Stomach (tissue), 9 donors: ENCODE measurements around the gene ELN. TPM values are rescaled to one million over a fixed set of nuclear protein-coding genes. Genes with fewer than 3 reads are reported as not detected.

ENCODE experiments used
- DNase-seq, 2 donors: peaks; one replicate each; pipeline versions ENCODE4 v3.0.0 to v3.0.0-alpha.2; 2013 to 2019
- H3K27ac ChIP-seq, 5 donors: fragments of 200-600 bp in 4 of 5; sonication (generic) in 4 of 5; one replicate each; pipeline ENCODE4 v1.5.1; 2013 to 2019; ENCODE audit warnings: mild to moderate bottlenecking in 1 of 5, moderate library complexity in 1 of 5
- H3K27me3 ChIP-seq, 3 donors: fragments of 200-600 bp; sonication (generic); one replicate each; pipeline ENCODE4 v1.5.1; 2017 to 2019; ENCODE audit warnings: mixed run types in 1 of 3
- H3K36me3 ChIP-seq, 4 donors: fragments of 200-600 bp; sonication (generic); 1 replicate in 3 of 4; 2 replicates in 1 of 4; pipeline ENCODE4 v1.5.1; 2016 to 2019
- H3K4me1 ChIP-seq, 4 donors: fragments of 200-600 bp; sonication (generic); one replicate each; pipeline ENCODE4 v1.5.1; 2016 to 2019
- H3K4me3 ChIP-seq, 4 donors: fragments of 200-600 bp; sonication (generic) in 3 of 4; one replicate each; pipeline ENCODE4 v1.5.1; 2016 to 2019; ENCODE audit warnings: mild to moderate bottlenecking in 1 of 4
- H3K9me3 ChIP-seq, 4 donors: fragments of 200-600 bp; sonication (generic); one replicate each; pipeline ENCODE4 v1.5.1; 2016 to 2019
- CTCF ChIP-seq, 7 experiments: fragments of 450-650 bp in 4 of 7; fragments of 200-600 bp in 3 of 7; sonication (generic) in 3 of 7; IDR thresholded peaks; one replicate each; pipeline ENCODE4 v1.5.1; 2016 to 2019; ENCODE audit warnings: antibody characterized with exemption in 7 of 7, control low read depth in 2 of 7, mild to moderate bottlenecking in 1 of 7
- EP300 ChIP-seq: sonication (generic); formaldehyde crosslinking; IDR thresholded peaks from one replicate; pipeline ENCODE4 v1.6.1; 2017; ENCODE audit warnings: antibody characterized with exemption
- POLR2A ChIP-seq, 4 donors: fragments of 450-650 bp; IDR thresholded peaks; one replicate each; pipeline ENCODE4 v1.6.1; 2016; ENCODE audit warnings: antibody characterized with exemption in 4 of 4, control low read depth in 2 of 4, mild to moderate bottlenecking in 1 of 4, moderate library complexity in 1 of 4
- POLR2AphosphoS5 ChIP-seq, 3 donors: sonication (generic); formaldehyde crosslinking; IDR thresholded peaks; one replicate each; pipeline ENCODE4 v1.6.1; 2016; ENCODE audit warnings: antibody characterized with exemption in 3 of 3
- WGBS, 5 donors: extraction: QIAGEN DNeasy Blood & Tissue Kit in 3 of 5; methylation state at CpG; one replicate each; pipeline versions ENCODE4 v1.1.5 to v1.1.7; 2013 to 2018; 5-methylcytosine and 5-hydroxymethylcytosine counted together
- intact Hi-C: fragments of 100-400 bp; cut with DNase I; formaldehyde crosslinking; loops from one replicate; pipeline ENCODE4 v1.15.1; 2023; ENCODE audit warnings: low total_unique reads
- polyA plus RNA-seq, 3 donors: library from polyadenylated mRNA; stranded (reverse); fragments of 200-250 nt; gene quantifications; one replicate each; pipeline ENCODE4 v1.2.3, GENCODE V29; 2013
- total RNA-seq, 5 donors: library from RNA; depleted of rRNA; stranded (reverse); fragments of >200 nt; gene quantifications; one replicate each; pipeline versions ENCODE4 v1.1.0 to v1.2.3, GENCODE V29; 2014 to 2016
- donor health status: healthy with polysubstance abuse.
- donor health status: Bipolar disorder and iron deficiency.
- donor health status: healthy.

The ELN gene
- total and polyA plus RNA-seq, 8 donors: 19.4 to 274 (median 66.5) TPM

GRCh38 chr7:73986158-73986631 lies 41.8 kb upstream of the ELN start:
- peaks cover 0 to 6% (median 0%) of the 10 kb centered on the region in 3 donors for H3K27me3 ChIP-seq
- no peaks in the 10 kb centered on the region for H3K36me3 ChIP-seq
- no peak overlapping the region for H3K4me3 ChIP-seq
- DNase-seq: peak; percentile 27 to 66
- no peaks in the 10 kb centered on the region for H3K9me3 ChIP-seq
- peak overlapping the region; percentile 10 to 80 (median 69) for H3K27ac ChIP-seq
- intact Hi-C loops: no loop called here
- TF ChIP-seq POLR2A (IDR thresholded peaks at IDR 0.05): no peak
- no peak for TF ChIP-seq EP300
- peak in 1 of 3 donors; percentile 17 for TF ChIP-seq POLR2AphosphoS5 (IDR thresholded peaks at IDR 0.05)
- TF ChIP-seq CTCF (IDR thresholded peaks at IDR 0.05): no peak
- 13 to 36% (median 30%) methylated on average over 13 to 17 of the region's 17 CpGs for WGBS, 5 donors
- H3K4me1 ChIP-seq: peaks cover 17 to 47% (median 23%) of the 10 kb centered on the region in 4 donors

- DNase-seq: no peak
- Histone ChIP-seq H3K27me3 (peaks cover 0 to 6% (median 0%) of the 10 kb centered on the region in 3 donors), H3K4me1 (peaks cover 17 to 58% (median 24%) of the 10 kb centered on the region in 4 donors), H3K27ac (peak overlapping the region in 1 of 5 donors; percentile 38), H3K4me3 (no peak overlapping the region), H3K36me3 (no peaks in the 10 kb centered on the region), H3K9me3 (no peaks in the 10 kb centered on the region)
- intact Hi-C loops: no loop called here
- no peak for TF ChIP-seq POLR2A (IDR thresholded peaks at IDR 0.05)
- 72 to 88% (median 83%) methylated on average over 4 of the region's 4 CpGs for WGBS, 5 donors
Observed at GRCh38 chr7:73987298-73987697, 40.7 kb upstream of the ELN start.

DNA sequence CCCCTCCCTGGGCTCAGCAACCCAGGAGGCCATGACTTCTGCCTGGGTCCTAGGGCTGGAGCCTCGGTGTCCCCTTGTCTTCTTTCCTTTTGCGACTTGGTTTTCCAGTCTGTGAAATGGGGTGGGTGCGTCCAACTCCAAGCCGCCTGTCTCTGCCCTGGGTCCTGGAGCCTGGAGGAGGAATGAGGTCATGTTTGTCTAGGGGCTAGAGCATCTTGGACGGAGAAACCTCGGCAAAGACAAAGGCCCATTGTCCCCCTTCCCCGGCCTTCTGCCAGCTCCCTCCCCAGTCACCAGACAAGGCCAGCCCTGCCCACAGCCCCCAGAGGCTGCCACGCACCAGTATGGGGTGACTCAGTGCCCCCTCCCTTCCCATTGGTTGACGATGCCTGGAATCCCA lies 39.8 kb upstream of the ELN start:
- Histone ChIP-seq H3K9me3 (no peaks in the 10 kb centered on the region), H3K4me1 (peaks cover 21 to 65% (median 29%) of the 10 kb centered on the region in 4 donors), H3K27ac (peak overlapping the region in 1 of 5 donors; percentile 38), H3K4me3 (no peak overlapping the region), H3K36me3 (no peaks in the 10 kb centered on the region), H3K27me3 (peaks cover 0 to 6% (median 0%) of the 10 kb centered on the region in 3 donors)
- TF ChIP-seq EP300 (no peak), POLR2A (IDR thresholded peaks at IDR 0.05) (no peak), POLR2AphosphoS5 (IDR thresholded peaks at IDR 0.05) (no peak), CTCF (IDR thresholded peaks at IDR 0.05) (no peak)
- 51 to 76% (median 68%) methylated on average over 9 of the region's 9 CpGs for WGBS, 5 donors
- no peak for DNase-seq
- intact Hi-C loops: no loop called here

DNA sequence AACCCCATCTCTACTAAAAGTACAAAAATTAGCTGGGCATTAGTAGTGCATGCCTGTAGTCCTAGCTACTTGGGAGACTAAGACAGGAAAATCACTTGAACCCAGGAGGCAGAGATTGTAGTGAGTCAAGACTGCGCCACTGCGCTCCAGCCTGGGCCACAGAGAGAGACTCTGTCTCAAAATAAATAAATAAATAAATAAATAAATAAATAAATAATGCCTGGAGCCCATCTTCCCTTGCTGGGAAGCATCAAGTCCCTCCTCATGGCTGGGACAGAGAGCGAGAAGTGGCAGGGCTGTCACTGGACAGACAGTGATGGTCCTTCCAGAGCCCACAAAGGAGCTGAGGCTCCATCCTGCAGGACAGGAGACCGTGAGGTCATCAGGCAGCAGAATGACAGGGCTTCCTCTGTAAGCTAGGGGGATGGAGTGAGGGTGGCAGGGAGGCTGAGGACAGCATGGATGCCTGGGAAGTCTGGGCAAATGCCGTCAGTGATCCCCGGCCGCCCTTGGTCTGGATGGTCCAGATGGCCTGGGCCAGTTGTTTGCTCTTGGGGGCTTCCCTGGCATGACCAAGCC lies 36.4 kb upstream of the ELN start:
- Histone ChIP-seq H3K9me3 (peaks cover 0 to 13% (median 8%) of the 10 kb centered on the region in 4 donors), H3K4me1 (peaks cover 4 to 51% (median 15%) of the 10 kb centered on the region in 4 donors), H3K4me3 (no peak overlapping the region), H3K27ac (peak overlapping the region; percentile 5 to 81 (median 74)), H3K36me3 (no peaks in the 10 kb centered on the region), H3K27me3 (no peaks in the 10 kb centered on the region)
- DNase-seq: no peak
- WGBS, 5 donors: 91 to 97% (median 93%) methylated on average over 4 to 7 of the region's 7 CpGs
- TF ChIP-seq EP300: no peak
- no peak for TF ChIP-seq CTCF (IDR thresholded peaks at IDR 0.05)
- no peak for TF ChIP-seq POLR2AphosphoS5 (IDR thresholded peaks at IDR 0.05)
- TF ChIP-seq POLR2A (IDR thresholded peaks at IDR 0.05): no peak
- intact Hi-C loops: no loop called here

GRCh38 chr7:73992101-73992562 lies 35.8 kb upstream of the ELN start:
- H3K27me3 ChIP-seq: no peaks in the 10 kb centered on the region
- H3K4me1 ChIP-seq: peaks cover 4 to 48% (median 13%) of the 10 kb centered on the region in 4 donors
- DNase-seq: peak; percentile 29 to 74
- WGBS, 5 donors: 69 to 76% (median 70%) methylated on average over 13 to 18 of the region's 18 CpGs
- TF ChIP-seq POLR2A (IDR thresholded peaks at IDR 0.05): no peak
- TF ChIP-seq POLR2AphosphoS5 (IDR thresholded peaks at IDR 0.05): peak; percentile 60 to 87 (median 73)
- TF ChIP-seq EP300: peak; percentile 70
- no peaks in the 10 kb centered on the region for H3K36me3 ChIP-seq
- peak overlapping the region; percentile 5 to 81 (median 74) for H3K27ac ChIP-seq
- no peak overlapping the region for H3K4me3 ChIP-seq
- intact Hi-C loops: no loop called here
- peaks cover 0 to 13% (median 8%) of the 10 kb centered on the region in 4 donors for H3K9me3 ChIP-seq
